Measurements from ENCODE around the gene YOD1. TPM values are rescaled to one million over a fixed set of nuclear protein-coding genes. Genes with fewer than 3 reads are reported as not detected.

YOD1 gene
- total RNA-seq = 24.5 TPM

DNA sequence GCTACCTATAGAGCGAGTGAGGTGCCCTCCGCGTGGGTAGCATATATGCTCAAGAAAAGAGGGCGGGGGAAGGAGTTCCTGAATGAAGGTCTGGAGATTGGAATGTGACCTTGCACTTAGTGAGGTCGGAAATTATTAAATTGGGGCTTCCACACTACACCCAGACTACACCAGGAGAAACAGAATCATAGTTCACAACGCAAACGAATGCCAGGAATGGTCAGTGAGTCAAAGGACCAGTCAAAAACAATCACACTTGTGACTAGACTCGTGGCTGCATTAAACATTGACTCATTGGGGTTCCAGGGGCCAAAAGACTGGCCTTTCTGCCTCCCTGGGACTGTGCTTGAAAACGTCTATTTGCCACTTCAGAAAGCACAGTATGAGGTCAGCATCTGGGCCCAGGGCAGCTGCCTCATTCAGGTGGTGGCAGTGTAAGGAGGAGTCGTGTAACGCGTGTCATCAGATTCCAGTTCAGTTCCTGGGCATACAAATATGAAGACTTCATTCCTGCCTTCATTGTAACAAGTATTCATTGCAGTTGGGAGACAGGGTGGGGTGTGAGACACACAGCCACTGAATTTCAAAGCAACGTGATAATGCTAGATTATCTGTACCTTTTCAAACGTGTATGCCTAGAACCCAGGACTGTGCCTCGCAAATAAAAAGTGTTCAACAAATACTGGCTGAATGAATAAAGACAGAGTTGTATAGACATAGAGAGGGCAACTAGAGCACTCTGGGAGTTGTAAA lies at the start of gene YOD1:
YOD1 (minus strand) TSS at position 18 of the 753 bp plus-strand sequence. CDS start 178 bp downstream, outside the sequence.
- peak; percentile 70 for DNase-seq

DNA sequence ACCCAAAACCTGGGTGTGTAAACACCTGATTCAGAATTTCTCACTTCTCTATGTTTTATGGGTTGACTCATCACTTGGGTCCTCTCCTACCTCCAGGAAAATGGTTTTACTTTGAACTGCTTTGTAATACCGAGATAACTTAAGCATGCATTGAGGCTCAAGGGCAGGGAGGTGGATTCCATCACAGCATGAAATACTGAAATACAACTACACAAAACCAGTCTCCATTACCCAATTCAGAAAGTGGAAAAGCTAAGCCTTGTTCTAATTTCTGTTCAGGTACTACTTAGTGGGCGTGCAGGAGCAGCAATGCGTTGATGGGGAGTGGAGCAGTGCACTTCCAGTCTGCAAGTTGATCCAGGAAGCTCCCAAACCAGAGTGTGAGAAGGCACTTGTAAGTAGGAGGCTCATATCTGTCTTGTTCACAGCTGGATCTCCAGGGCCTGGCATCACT lies 46.9 kb upstream of the YOD1 start:
- DNase-seq = no peak

DNA sequence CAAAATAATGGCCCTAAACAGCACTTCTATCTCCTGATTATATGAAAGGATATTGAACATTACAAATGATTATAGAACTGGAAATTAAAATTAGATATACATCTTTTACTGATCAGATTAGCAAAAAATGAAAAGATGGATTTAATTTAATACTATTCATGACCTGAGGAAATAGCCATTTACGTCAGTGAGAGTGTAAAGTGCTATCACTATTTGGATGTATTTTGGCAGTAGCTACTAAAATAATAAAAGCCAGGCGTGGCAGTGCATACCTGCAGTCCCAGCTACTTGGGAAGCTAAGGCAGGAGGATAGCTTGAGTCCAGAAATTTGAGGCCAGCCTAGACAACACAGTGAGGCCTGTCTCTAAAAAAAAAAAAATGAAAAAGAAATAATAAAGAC lies 42.9 kb upstream of the YOD1 start:
- no peak for DNase-seq

DNA sequence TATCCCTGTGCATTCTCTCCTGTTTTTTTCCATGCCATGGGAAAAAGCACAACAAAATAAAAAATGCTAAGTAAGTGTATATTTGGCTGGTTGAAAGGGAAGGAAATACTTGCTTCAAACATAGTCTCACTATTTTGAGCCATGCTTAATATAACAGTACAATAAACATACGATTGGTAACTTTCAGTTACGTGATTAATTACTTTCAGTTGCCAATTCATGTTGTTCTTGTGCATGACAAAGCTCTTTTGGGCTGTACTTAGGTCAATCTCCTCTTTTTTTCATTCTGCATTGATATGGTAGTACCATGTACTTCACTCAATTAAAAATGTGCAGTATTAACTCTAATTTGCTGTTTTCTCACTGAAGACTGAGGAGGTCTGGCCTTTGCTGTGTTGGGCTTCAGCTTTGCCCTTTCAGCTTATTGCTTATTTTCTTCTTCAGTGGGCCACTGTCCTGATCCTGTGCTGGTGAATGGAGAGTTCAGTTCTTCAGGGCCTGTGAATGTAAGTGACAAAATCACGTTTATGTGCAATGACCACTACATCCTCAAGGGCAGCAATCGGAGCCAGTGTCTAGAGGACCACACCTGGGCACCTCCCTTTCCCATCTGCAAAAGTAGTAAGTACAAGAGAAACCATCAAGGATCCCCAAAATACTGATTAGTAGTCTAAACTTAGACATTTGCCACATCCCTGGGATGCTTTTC lies 40.3 kb upstream of the YOD1 start:
- DNase-seq = no peak

DNA sequence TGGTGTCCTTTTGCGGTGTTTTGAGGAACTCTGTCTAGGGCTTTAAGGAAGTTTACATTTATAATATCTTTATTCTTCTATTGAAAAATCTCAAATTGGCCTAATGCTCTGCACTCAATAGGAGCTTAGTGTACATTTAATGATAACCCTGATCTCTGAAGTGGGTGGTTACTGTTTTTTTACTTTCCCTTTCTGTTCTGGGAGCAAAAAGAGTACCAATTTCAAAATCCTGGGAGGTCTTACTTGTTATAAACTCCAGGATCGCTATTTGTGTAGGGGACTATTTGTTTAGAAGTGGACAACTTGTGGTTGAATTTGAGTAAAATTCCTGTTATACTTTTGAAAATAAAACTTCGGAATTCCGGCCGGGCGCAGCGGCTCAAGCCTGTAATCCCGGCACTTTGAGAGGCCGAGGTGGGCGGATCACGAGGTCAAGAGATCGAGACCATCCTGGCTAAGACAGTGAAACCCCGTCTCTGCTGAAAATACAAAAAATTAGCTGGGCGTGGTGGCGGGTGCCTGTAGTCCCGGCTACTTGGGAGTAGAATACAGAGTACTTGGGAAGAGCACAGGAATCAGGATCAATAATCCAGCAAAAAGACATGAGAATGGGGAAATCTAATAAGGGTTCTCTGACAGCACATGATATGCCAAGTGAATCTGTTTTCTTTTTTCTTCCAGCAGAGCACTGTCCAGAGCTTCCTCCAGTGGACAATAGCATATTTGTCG lies 38.8 kb upstream of the YOD1 start:
- no peak for DNase-seq

DNA sequence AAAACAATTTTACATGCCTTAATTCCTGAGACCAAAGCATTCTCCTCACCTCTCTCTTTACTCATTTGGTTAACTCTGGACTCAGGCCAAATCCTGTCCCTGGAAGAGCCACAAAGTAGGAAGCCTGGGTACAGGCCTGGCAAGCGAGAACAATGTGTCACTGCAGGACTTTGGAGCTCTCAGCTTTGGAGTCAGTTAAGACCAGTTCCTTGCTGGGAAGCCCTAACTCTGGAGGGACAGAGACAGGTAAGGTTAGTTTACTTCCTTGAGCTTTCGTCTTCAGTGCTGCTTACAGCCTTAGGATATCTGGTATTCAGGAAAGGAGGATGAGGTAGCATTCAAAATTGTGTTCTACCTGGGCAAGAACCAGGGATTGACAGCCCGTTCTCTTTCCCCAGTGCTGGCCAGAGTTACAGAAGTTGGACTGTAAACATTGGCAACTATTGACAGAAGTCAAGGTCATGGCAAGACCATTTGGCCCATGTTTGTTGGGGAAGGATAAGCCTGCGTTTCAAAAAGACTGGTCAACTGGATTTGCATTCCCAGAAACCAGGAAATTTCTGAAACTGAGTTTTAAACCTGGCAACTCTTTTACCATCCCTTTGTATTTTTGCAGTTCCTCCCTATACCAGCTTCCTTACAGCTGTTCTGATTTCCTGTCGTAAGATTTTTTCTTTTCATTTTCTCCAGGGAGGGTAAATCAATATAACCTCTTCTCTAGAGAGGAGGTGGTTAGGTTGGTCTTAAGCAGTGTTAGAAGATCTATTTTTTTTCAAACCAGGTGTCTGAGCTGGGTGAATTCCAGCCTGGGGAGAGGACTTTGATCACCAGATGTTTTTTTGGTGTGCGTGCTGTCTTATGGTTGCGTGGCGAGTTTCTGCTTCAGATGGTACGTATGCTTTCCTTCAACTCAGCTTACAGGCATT lies 38.0 kb upstream of the YOD1 start, which contains the start of gene C4BPB:
C4BPB (plus strand) TSS at position 160 of the 926 bp plus-strand sequence; CDS start at position 832, 672 bp downstream.
- no peak for DNase-seq

DNA sequence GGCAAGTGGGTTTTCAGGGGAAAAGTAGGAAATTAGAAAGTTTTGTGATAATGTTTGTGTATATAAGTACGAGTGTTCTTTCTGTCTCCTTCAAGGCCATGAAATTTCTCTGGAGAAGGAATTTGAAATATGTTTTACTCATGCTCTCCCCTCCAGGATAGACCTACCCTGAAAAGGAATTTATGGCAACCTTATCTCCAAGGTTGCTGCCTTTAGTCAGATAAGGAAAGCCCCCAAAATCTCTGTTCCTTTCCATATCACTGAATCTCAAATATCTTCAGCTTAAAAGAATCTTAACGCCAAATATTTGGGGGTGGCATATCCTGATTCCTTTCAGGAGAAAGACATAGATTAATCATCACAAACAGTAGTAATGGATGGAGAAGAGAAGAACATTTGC lies 37.2 kb upstream of the YOD1 start:
- no peak for DNase-seq

DNA sequence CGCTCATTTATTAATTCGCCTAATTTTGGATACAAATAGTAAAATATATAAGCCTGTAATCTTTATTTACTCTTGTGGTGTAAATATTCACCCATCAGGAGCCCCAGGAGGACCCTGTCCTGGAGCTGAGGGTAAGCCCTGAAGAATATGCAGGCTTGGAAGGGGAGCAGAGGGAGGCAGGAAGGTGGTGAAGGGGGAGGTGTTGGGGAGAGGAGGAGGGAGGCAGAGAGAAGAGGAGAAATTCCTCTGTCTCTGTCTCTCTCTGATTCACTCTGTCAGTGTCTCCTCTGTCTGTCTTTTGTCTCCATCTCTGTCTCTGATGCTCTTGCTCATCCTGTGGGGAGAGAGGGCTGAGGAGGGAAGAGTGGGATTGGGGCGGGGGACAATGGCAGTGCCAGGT lies 34.9 kb upstream of the YOD1 start:
- no peak for DNase-seq

DNA sequence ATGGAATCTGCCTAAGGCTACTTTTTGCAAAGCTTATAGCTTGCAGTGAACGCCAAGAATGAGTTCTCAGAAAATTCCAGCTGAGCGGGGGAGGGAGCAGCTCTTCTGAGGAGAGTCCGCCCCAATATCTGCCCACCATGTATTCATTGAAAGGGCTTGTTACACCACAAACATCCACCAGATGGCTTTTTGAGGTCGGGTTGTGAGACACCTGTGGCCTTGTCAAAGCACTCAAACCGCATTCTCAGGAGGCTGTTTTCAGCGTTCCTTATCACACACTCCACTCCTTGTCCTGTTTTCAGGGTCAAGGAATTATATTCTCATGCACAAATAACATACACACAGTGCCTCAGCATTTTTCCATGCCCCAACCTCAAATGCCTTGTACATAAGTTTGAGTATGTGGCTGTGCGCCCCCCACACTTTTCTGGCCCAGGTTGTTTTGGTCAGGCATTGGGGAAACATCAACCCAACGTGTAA lies 33.7 kb upstream of the YOD1 start:
- DNase-seq = no peak

DNA sequence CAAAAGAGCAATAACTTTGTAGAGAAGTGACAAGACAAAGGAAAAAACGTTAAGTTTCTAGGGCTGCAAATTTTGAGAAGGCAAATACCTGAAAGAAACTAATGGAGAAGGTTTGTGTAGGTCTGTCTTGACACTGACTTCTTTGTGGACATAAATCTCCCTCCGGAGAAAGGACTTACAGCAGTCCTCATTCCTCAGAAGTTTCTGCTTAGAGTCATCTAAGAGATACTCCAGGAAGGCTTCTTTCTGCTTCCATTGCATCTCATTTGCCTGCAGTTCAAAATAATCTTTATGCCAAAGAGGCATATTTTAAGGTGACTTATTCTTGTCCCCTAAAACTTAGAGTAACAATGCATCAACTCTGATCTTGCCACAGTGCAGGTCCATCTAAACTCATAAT lies 33.2 kb upstream of the YOD1 start:
- DNase-seq = no peak

DNA sequence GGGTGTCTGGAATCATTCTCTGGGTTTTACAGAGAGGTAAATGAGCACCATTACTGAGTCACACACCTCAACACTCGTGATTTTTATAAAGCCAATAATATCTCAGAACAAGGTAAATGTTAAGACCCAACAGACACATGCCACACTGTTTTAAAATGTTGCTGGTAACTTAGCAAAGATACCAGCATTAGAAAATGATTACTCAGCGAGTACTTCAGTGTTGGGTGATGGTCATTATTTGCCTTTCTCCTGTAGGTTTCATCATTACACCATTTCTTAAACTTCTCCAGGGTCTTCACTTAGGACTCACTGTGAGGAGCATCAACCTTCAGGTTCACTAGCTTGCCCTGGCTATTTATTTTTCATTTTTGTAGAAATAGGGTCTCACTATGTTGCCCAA lies 30.8 kb upstream of the YOD1 start:
- no peak for DNase-seq

DNA sequence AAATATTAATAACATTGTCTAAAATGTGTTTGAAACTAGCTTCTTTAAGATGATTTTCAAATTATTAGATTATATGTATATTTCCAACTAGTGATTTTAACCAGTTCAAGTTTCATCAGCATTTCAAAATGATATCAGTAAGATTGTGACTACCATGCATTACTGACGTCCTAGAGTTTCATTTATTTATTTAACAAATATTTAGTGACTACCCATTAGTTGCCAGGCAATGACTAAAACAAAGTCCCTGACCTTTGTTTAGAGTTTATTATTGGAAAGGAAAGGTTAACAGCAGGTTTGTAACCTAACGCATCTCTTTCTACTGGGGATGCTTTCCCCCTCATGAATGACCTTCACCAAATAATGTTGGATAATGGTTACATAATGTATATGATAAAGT lies 30.1 kb upstream of the YOD1 start:
- DNase-seq = no peak

DNA sequence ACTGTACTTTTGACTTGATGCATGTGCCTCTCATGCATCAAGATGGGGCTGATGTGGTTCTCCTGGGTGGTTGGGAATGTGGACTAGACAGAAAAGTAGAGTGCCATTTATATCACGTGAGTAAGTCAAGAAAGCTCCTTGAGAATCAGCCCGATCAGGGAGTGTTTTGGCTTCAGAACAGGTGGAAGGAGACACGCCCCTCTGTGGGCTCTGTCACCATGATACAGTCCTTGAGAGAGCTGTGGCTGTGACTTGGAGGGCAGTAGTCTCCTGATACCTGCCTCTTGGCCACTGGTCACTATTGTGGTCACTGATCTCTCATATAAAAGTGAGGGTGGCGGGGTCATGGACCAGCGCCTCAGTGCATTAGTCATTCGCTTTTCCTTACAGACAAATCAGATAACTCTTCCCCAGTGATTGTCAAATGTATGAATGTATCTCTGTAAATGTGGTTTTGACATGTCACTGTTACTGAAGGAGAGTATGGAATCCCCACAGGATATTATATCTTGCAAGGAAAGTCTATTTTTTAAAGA lies 28.8 kb upstream of the YOD1 start:
- DNase-seq = no peak

DNA sequence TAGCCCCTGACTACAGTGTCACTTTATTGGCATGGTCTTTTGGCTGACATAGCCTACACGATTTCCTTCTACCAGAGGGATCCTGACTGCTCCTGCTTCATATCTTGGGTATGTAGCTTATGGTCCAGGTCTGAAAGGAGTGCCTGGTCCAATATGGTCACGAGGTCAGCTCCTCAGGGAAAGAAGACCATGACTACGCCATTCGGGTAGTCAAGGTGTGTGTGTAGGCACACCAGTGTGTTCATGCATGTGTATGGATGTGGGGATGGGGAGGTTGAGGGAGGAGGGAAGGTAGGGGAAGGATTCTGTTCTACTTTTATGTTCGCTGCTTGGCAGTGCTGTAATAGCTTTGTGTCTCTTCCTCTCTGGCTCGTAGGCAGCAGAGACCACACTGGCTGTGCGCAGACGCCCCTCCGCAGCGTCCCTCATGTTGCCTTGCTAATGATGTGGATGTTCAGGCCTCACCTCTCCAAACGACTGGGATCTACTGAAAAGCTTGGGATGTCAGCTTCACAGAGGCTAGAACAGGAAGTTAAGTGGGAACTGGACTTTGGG lies 27.6 kb upstream of the YOD1 start:
- no peak for DNase-seq

DNA sequence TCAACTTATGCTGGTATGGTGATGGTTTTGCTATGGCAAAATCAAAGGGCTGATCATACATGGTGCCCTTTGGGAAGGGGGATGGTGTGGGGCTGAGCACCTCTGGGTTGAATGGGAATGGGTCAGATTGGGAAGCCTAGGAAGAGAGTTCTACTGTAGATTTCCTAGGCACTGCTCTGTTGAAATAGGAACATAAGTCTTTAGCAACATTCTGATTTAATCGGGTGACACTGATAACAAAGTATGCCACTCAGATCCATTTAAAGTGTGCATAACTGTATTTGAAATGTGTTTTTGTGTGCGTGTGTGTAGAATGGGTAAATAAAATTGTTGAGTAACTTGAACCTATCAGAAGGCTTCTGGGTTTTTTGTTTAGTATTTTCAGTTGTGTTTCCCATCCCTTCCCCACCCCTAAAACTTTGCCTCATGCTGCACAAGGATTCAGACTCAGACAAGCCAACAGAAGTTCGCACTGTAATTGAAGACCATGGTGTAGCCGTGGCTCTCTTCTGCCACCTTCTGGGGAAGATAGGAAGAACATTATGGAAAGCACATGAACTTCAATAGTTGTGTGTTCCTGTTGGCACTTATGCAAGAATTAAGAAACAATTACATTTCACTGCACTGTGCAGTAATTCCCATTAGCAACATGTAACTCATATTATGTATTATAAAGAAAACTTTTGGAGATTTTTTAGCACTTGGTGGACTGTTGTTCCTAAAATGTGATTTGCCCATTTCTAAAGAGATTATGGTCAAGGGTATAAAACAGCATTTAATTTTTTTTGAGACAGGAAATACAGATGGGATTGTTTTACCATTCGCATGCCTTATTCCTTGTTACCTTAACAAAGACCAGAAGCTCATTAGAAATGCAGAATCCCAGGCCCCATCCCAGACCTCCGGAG lies 26.7 kb upstream of the YOD1 start:
- peak; percentile 58 for DNase-seq

DNA sequence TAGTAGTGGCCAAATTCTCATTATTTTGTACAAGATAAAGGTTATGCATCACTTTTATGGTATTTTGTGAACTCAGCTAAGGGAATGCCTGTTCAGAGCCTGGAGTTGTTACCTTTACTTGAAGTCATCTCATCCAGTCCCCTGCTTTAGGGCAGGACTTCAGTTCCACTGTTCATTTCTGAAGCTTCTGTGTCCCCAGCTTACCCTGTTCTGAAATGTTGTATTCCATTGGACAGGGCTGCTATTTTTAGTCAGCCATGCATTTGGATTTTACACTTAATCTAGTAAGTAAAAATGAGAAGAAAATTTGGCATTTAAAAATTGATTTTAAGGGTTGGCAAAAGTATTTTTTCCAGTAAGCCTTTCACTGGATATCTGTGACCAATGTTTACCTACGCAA lies 26.0 kb upstream of the YOD1 start:
- no peak for DNase-seq

DNA sequence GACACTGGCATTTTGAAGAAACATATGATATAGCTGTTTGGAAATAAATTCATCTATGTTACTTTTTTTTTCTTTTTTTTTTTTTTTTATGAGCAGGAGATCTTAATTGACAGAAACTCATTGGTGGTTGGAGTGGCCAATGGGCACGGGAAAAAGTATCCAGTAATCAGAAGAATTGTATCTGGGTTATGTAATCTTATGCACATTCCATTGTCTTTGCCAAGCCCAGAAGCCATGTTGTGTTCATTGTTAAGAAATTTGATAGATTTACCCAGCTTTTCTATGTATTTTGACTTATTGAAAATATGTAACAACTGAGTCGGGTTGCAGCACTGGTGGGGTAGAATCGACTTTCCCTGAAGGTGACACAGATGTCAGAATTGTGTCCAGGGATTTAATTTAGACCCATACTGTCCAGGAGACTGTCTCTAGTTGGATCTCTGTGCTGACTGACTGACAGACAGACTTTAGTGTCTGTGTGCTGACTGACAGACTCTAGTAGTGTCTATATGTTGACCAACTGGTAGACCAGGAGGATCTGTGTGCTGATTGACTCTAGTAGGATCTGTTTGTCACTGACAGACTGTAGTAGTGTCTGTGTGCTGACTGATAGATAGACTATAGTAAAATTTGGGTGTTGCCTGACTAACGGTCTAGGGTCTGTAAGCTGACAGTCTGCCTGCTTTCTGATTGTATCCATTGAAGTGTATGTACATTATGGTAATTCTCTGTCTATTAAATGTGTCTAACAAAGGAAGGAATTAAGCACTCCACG lies 25.4 kb upstream of the YOD1 start:
- DNase-seq = no peak

DNA sequence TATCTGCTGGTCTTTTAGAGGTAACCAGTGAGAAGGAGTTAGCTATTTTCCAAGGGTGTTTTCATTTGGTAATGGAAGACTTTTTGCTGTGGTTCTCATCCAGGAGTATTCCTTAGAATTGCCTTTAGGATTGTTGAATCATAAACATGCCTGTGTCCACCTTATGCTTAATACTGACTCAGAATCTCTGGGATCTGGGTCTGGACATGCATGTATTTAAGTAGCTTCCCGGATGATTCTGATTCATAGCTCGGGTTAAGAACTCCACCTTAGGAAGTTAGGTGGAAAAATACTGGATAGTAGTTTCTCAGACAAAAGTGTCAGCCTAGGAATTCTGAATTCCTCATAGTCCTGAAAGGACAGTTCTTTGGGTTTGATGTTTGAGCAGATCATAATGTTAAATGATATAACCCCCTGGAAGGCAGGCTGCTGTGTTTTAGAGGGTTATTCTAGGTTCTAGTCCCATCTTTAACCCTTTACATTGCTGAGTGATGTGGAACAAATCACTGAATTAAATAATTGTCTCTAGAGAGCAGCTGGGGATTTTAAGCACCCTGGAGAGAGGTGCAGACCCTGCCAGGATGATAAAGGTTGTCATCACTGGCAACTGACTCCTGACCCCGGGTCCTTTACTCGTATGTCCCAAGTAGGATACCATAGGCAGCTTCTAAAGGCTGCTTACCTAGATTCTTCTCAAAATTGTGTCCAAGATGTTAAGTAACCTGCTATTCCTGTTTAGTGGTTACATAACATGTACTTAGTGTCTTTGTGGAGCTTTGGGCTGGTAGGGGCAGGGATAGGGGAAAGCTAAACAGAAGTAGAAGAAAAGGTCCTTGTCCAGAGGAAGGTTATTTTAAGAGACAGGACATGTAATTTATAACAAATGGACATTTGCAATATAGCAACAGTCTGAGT lies 23.2 kb upstream of the YOD1 start:
- DNase-seq = no peak

Data from occipital lobe (tissue), 2 donors.